CD4-positive, CD25-positive, alpha-beta regulatory T cell (primary cell): ENCODE results near the gene ZNF536. TPM values are rescaled to one million over a fixed set of nuclear protein-coding genes. Genes with fewer than 3 reads are reported as not detected.

Experiments
- ATAC-seq, 2 donors: fragments of 150-1000 bp; cut with Tn5 transposase; one replicate each; pipeline ENCODE4 v1.10.0; 2021; ENCODE audit warnings: low read depth in 2 of 2, moderate number of reproducible peaks in 2 of 2, moderate library complexity in 1 of 2
- DNase-seq, 3 donors: peaks; one replicate each; pipeline versions ENCODE4 v3.0.0 to v3.0.0-alpha.2; 2012 to 2022; ENCODE audit warnings: mixed read lengths in 1 of 3
- H3K27ac ChIP-seq: one replicate; pipeline ENCODE4 v1.7.0; 2013; ENCODE audit warnings: mild to moderate bottlenecking, low read length; ENCODE audit not compliant: insufficient read depth, poor library complexity, severe bottlenecking
- H3K27me3 ChIP-seq: one replicate; pipeline ENCODE4 v1.7.0; 2013; ENCODE audit warnings: low read length; ENCODE audit not compliant: control insufficient read depth, insufficient read depth
- H3K36me3 ChIP-seq: one replicate; pipeline ENCODE4 v1.7.0; 2013; ENCODE audit warnings: mild to moderate bottlenecking, low read length, moderate library complexity; ENCODE audit not compliant: control insufficient read depth, insufficient read depth
- H3K4me1 ChIP-seq: 2 replicates; pipeline ENCODE4 v1.7.0; 2013; ENCODE audit warnings: mild to moderate bottlenecking, low read length; ENCODE audit not compliant: insufficient read depth, control insufficient read depth, poor library complexity, severe bottlenecking
- H3K4me3 ChIP-seq: one replicate; pipeline ENCODE4 v1.7.0; 2013; ENCODE audit warnings: low read depth, mild to moderate bottlenecking, low read length, moderate library complexity
- H3K9me3 ChIP-seq, 2 experiments: 1 replicate in 1 of 2; 2 replicates in 1 of 2; pipeline ENCODE4 v1.7.0; 2013; ENCODE audit warnings: low read length in 2 of 2, mild to moderate bottlenecking in 1 of 2, moderate library complexity in 1 of 2; ENCODE audit not compliant: control insufficient read depth in 2 of 2
- H3K27ac Mint-ChIP-seq, 3 donors: one replicate each; pipeline ENCODE4 v1.8.0; 2020 to 2022; ENCODE audit warnings: mild to moderate bottlenecking in 3 of 3, mixed read lengths in 3 of 3, moderate library complexity in 2 of 3
- H3K27me3 Mint-ChIP-seq: one replicate; pipeline ENCODE4 v1.8.0; 2022; ENCODE audit warnings: mild to moderate bottlenecking, mixed read lengths
- H3K36me3 Mint-ChIP-seq: one replicate; pipeline ENCODE4 v1.8.0; 2020; ENCODE audit warnings: mixed read lengths
- H3K4me1 Mint-ChIP-seq, 4 donors: one replicate each; pipeline ENCODE4 v1.8.0; 2020 to 2022; ENCODE audit warnings: mixed read lengths in 4 of 4, mild to moderate bottlenecking in 1 of 4
- H3K4me3 Mint-ChIP-seq, 4 donors: one replicate each; pipeline ENCODE4 v1.8.0; 2020 to 2022; ENCODE audit warnings: mild to moderate bottlenecking in 4 of 4, mixed read lengths in 4 of 4, moderate library complexity in 3 of 4
- H3K9me3 Mint-ChIP-seq, 7 donors: one replicate each; pipeline ENCODE4 v1.8.0; 2020 to 2022; ENCODE audit warnings: mixed read lengths in 7 of 7, mild to moderate bottlenecking in 3 of 7, moderate library complexity in 2 of 7
- polyA plus RNA-seq, 4 donors: library from polyadenylated mRNA; unstranded; fragments of 300-500 nt; fragmentation: Illumina TruSeq; gene quantifications; one replicate each; pipeline ENCODE4 v1.2.3, GENCODE V29; 2021
- total RNA-seq: library from RNA; stranded (reverse); gene quantifications from one replicate; pipeline ENCODE4 v1.2.3, GENCODE V29; 2022

ZNF536 gene
- total and polyA plus RNA-seq, 5 donors from 2014 or later, result 0.14 to 0.63 (median 0.49) TPM; not detected in 1

DNA sequence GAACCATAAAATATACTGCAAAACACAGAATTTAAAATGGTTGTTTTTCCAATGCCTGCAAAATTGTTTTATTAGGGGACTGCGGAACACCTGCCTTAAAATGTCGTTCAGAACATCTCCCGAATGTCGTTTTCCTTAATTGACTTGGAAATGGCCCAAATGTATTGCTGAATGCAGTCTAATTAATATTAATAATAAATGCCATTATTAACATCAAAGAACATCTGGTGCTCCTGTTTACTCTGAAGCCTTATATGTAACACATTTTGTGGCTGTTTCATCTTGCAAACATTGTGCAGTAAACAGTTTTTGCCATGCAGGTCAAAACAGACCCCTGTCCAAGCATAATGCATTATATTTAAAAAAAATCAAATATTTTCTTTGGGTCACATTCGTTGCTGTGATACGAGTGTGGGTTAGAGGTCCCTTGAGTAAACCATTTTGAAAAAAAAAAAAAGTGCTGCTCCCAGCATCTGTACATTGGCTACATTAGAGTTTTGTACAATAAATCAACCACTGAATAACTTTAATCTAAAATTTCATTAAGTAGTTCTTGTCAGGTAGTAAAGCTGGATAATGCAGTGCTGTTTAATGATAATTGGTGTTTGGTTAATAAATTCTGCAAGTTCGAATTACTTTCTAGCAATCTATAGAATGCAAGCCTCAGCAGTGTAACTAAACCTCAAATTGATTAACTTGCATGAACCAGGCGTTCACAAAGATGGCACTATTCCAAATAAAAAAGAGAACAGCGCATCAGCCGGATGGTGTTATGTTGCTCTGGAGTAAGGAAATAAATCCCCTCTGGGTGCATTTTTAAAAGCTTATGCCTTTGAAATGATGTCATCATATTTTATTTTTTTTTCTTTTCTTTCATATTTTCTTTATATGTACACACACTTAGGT lies 140.2 kb downstream of the ZNF536 start:
- no peaks in the 10 kb centered on the region for H3K9me3 Mint-ChIP-seq
- no peaks in the 10 kb centered on the region for H3K36me3 Mint-ChIP-seq
- no peaks in the 10 kb centered on the region for H3K27me3 ChIP-seq
- ATAC-seq (no peak), DNase-seq (no peak)
- no peaks in the 10 kb centered on the region for H3K36me3 ChIP-seq
- H3K27ac ChIP-seq, result no peak overlapping the region
- no peak overlapping the region for H3K27ac Mint-ChIP-seq
- H3K9me3 ChIP-seq, result no peaks in the 10 kb centered on the region
- H3K4me3 ChIP-seq, result no peak overlapping the region
- no peak overlapping the region for H3K4me3 Mint-ChIP-seq
- H3K27me3 Mint-ChIP-seq, result no peaks in the 10 kb centered on the region
- H3K4me1 Mint-ChIP-seq, result peaks cover 0 to 1% (median 0%) of the 10 kb centered on the region in 4 donors
- H3K4me1 ChIP-seq, result no peaks in the 10 kb centered on the region

DNA sequence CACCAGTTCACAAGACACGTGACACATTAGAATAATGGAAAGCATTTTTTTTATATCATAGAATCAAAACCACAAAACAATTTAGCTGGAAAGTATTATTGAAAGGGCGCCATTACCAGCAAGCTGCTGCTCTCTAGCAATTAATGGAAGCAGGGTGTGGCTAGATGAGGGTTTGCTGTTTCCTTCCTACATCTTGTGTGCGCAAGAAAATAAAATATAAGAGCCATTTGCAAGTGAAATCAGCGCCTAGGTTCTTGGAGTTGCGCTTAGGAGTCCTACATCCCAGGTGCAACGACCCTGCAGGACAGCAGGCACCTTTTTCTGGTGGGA lies 140.9 kb downstream of the ZNF536 start:
- ATAC-seq, result no peak
- Histone ChIP-seq H3K4me3 (no peak overlapping the region), H3K36me3 (no peaks in the 10 kb centered on the region), H3K27ac (no peak overlapping the region), H3K9me3 (no peaks in the 10 kb centered on the region), H3K27me3 (no peaks in the 10 kb centered on the region), H3K4me1 (no peaks in the 10 kb centered on the region)
- Mint-ChIP-seq H3K4me1 (peaks cover 0 to 1% (median 0%) of the 10 kb centered on the region in 4 donors), H3K27me3 (no peaks in the 10 kb centered on the region), H3K4me3 (no peak overlapping the region), H3K36me3 (no peaks in the 10 kb centered on the region), H3K27ac (no peak overlapping the region), H3K9me3 (peaks cover 0 to 2% (median 0%) of the 10 kb centered on the region in 7 donors)
- no peak for DNase-seq

DNA sequence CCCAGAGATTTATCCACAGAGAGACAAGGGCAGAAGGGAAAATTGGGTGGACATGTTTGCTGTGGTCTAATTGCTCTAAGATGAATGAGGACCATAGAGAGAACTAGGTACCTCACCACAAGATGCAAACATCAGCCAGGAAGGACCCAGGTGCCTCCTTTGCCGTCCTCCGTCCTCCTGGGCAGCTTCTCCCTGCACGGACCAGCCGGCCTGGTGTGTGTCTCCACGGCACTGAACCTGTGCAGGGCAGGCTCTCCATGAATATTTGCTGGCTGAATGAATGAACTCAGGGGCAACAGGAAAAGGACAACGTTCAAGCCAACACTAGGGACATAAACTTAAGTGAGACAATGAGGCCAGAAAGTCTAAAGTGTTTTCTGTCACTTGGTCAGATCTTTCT lies 143.9 kb downstream of the ZNF536 start:
- no peak for ATAC-seq
- no peaks in the 10 kb centered on the region for H3K36me3 ChIP-seq
- H3K9me3 Mint-ChIP-seq, result peaks cover 0 to 2% (median 0%) of the 10 kb centered on the region in 7 donors
- no peaks in the 10 kb centered on the region for H3K27me3 ChIP-seq
- no peaks in the 10 kb centered on the region for H3K27me3 Mint-ChIP-seq
- no peaks in the 10 kb centered on the region for H3K9me3 ChIP-seq
- H3K4me3 ChIP-seq, result no peak overlapping the region
- H3K4me3 Mint-ChIP-seq, result no peak overlapping the region
- H3K27ac Mint-ChIP-seq, result no peak overlapping the region
- no peak overlapping the region for H3K27ac ChIP-seq
- no peak for DNase-seq
- H3K4me1 Mint-ChIP-seq, result no peaks in the 10 kb centered on the region
- H3K4me1 ChIP-seq, result no peaks in the 10 kb centered on the region
- H3K36me3 Mint-ChIP-seq, result no peaks in the 10 kb centered on the region

DNA sequence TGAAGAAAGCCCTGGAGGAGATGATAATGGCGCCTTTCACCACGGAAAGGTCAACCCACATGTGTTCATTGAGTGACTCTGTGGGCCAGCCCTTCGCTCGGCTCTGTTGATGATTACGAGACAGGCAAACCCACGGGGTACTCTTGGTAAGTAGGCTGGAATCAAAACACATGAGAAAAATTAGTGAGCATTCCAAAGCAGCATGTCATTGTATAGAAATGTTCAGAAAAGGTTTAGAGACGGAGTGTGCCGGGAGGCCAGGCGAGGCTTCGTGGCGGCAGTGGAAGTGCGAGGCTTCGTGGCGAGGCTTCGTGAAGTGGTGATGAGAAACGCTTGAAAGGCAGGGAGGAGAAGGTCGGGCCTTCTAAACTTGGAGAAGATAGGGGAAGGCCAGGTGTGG lies 144.3 kb downstream of the ZNF536 start:
- H3K36me3 ChIP-seq, result no peaks in the 10 kb centered on the region
- Mint-ChIP-seq H3K4me1 (no peaks in the 10 kb centered on the region), H3K27me3 (no peaks in the 10 kb centered on the region), H3K27ac (no peak overlapping the region), H3K4me3 (no peak overlapping the region), H3K36me3 (no peaks in the 10 kb centered on the region), H3K9me3 (peaks cover 0 to 2% (median 0%) of the 10 kb centered on the region in 7 donors)
- ATAC-seq (no peak), DNase-seq (no peak)
- H3K4me3 ChIP-seq, result no peak overlapping the region
- no peak overlapping the region for H3K27ac ChIP-seq
- H3K9me3 ChIP-seq, result no peaks in the 10 kb centered on the region
- no peaks in the 10 kb centered on the region for H3K4me1 ChIP-seq
- H3K27me3 ChIP-seq, result no peaks in the 10 kb centered on the region

DNA sequence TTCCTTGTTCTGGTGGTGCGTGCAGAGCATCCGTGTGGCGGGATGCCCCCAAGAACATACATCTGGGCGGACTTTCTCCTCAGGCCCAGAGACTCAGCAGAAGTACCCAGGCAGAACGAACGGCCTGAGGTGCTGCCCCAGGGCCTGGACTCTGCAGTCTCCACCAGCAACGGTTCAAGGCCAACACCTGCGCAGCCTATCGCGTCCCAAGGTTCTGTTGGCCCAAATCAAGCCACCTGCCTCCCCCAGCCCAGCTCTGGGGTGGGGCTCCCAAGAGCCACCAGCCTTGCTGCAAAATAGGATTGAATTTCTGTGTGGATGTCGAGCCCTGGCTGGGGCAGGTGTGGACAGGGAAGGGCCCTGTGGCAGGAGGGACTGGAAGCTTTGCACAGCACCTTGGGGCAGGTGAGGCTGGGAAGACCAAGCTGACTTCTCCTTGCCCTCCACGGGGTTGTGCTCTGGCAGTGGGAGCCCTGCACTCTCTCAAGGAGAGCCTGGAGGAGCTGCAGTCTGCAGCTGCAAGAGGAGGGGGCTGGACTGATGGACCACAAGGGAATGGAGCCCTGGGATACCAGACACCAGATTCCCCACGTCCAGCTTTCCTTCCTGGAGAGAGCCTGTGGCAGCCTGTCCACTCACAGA lies 146.9 kb downstream of the ZNF536 start:
- Mint-ChIP-seq H3K36me3 (no peaks in the 10 kb centered on the region), H3K27me3 (no peaks in the 10 kb centered on the region), H3K4me1 (no peaks in the 10 kb centered on the region), H3K27ac (no peak overlapping the region), H3K4me3 (no peak overlapping the region), H3K9me3 (peaks cover 0 to 2% (median 0%) of the 10 kb centered on the region in 7 donors)
- Histone ChIP-seq H3K36me3 (no peaks in the 10 kb centered on the region), H3K4me3 (no peak overlapping the region), H3K9me3 (no peaks in the 10 kb centered on the region), H3K4me1 (no peaks in the 10 kb centered on the region), H3K27ac (no peak overlapping the region), H3K27me3 (no peaks in the 10 kb centered on the region)
- DNase-seq (no peak), ATAC-seq (no peak)

DNA sequence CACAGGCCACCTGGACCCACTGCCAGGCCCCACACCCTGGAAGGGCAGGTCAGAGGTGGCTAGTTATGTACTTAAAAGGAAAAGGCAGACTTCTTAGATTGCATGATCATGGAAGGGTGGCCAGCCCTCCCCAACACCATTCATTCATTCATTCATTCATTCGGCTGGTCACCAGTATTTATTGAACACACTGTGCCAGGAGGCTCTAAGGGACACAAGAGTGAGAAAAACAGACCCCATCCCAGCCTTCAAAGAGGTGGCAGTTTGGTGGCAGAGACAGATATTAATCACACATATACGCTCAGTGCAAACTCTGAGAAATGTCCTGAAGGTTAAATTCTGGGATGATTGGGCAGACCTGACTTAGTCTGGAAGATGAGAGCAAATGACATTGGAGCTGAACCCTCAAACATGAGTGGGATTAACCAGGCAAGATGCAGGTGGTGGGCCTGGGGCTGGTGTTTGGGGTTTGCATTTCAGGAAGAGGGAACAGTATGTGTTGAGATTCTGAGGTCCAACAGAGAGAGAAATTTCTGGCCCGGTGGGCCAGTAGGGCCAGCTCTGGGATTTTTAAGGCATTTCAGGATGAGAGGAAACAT lies 147.5 kb downstream of the ZNF536 start:
- Mint-ChIP-seq H3K27me3 (no peaks in the 10 kb centered on the region), H3K4me3 (no peak overlapping the region), H3K9me3 (peaks cover 0 to 2% (median 0%) of the 10 kb centered on the region in 7 donors), H3K36me3 (no peaks in the 10 kb centered on the region), H3K4me1 (no peaks in the 10 kb centered on the region), H3K27ac (no peak overlapping the region)
- H3K27me3 ChIP-seq, result no peaks in the 10 kb centered on the region
- H3K27ac ChIP-seq, result no peak overlapping the region
- no peaks in the 10 kb centered on the region for H3K9me3 ChIP-seq
- no peaks in the 10 kb centered on the region for H3K36me3 ChIP-seq
- H3K4me3 ChIP-seq, result no peak overlapping the region
- no peaks in the 10 kb centered on the region for H3K4me1 ChIP-seq
- no peak for ATAC-seq
- no peak for DNase-seq

DNA sequence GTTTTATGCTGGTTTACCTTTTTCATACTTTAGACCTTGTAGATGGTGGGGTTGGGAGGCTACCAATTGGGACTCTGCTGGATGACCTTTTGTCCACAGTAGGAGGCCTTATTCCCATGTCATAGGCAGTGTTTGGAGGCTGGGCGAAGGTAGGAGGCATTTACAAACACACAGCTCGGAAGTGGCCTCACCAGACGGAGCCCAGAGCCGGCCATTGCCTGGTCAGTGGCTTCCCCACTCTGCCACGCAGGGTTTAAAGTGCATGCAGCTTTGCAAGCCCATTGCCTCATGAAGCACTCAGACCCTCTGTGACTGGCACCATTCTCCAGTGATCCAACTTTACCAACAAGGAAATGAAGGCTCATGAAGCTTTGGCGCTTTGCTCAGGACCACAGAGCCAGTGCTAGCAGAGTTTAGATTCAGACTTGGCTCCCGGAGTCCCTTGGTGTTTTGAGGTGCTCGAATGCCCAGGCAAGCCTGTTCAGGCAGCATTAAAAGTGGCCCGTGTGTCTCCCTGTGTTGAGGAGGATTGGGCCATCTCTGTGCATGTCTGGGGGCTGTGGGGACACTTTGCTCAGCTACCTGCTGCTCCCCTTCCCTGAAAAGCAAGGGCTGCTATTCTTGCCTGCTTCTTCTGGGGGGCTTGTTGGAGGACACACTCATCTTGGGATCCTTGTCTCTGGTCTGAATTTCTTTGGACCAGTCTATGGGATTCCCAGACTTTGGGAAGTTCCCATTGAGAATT lies 148.7 kb downstream of the ZNF536 start:
- Mint-ChIP-seq H3K27ac (no peak overlapping the region), H3K4me3 (no peak overlapping the region), H3K9me3 (peaks cover 0 to 2% (median 0%) of the 10 kb centered on the region in 7 donors), H3K4me1 (no peaks in the 10 kb centered on the region), H3K27me3 (no peaks in the 10 kb centered on the region), H3K36me3 (no peaks in the 10 kb centered on the region)
- Histone ChIP-seq H3K27ac (no peak overlapping the region), H3K4me1 (no peaks in the 10 kb centered on the region), H3K9me3 (no peaks in the 10 kb centered on the region), H3K4me3 (no peak overlapping the region), H3K36me3 (no peaks in the 10 kb centered on the region), H3K27me3 (no peaks in the 10 kb centered on the region)
- ATAC-seq (no peak), DNase-seq (no peak)
